Fibroblast of lung (primary cell): ENCODE results near the gene C5orf63. TPM values are rescaled to one million over a fixed set of nuclear protein-coding genes. Genes with fewer than 3 reads are reported as not detected.

ENCODE experiments used
- DNase-seq, 2 donors: peaks; one replicate each; pipeline versions ENCODE4 v3.0.0 to v3.0.0-alpha.2; 2010; ENCODE audit warnings: low read depth in 2 of 2
- H2AFZ ChIP-seq: 2 replicates; pipeline ENCODE4 v1.5.1; 2012; ENCODE audit warnings: low read length, control low read depth, inconsistent platforms
- H3K27ac ChIP-seq: 2 replicates; pipeline ENCODE4 v1.5.1; 2011; ENCODE audit warnings: low read length, control low read depth; ENCODE audit not compliant: insufficient read depth
- H3K27me3 ChIP-seq: 2 replicates; pipeline ENCODE4 v1.5.1; 2011; ENCODE audit warnings: mild to moderate bottlenecking, low read length; ENCODE audit not compliant: control insufficient read depth, insufficient read depth
- H3K36me3 ChIP-seq: 2 replicates; pipeline ENCODE4 v1.5.1; 2011; ENCODE audit warnings: low read length; ENCODE audit not compliant: control insufficient read depth, insufficient read depth
- H3K4me1 ChIP-seq: 2 replicates; pipeline ENCODE4 v1.5.1; 2011; ENCODE audit warnings: low read length; ENCODE audit not compliant: control insufficient read depth, insufficient read depth; ENCODE audit errors: extremely low read depth
- H3K4me2 ChIP-seq: 2 replicates; pipeline ENCODE4 v1.5.1; 2011; ENCODE audit warnings: low read length, control low read depth; ENCODE audit not compliant: insufficient read depth; ENCODE audit errors: extremely low read depth
- H3K4me3 ChIP-seq, 4 experiments: fragments of 200-600 bp in 1 of 4; sonication (generic) in 1 of 4; replicated peaks in 1 of 4; 2 replicates each; pipeline ENCODE4 v1.5.1; 2011 to 2016; ENCODE audit warnings: low read length in 4 of 4, low read depth in 3 of 4, mild to moderate bottlenecking in 3 of 4, control low read depth in 2 of 4, inconsistent platforms in 1 of 4, mixed read lengths in 1 of 4; ENCODE audit not compliant: insufficient read depth in 1 of 4; ENCODE audit errors: control extremely low read depth in 1 of 4
- H3K79me2 ChIP-seq: 2 replicates; pipeline ENCODE4 v1.5.1; 2012; ENCODE audit warnings: mild to moderate bottlenecking, low read length, inconsistent platforms; ENCODE audit not compliant: control insufficient read depth, insufficient read depth
- H3K9ac ChIP-seq: 2 replicates; pipeline ENCODE4 v1.5.1; 2011; ENCODE audit warnings: mild to moderate bottlenecking, low read length, control low read depth; ENCODE audit not compliant: insufficient read depth
- H3K9me3 ChIP-seq: 2 replicates; pipeline ENCODE4 v1.5.1; 2012; ENCODE audit warnings: low read depth, low read length; ENCODE audit not compliant: control insufficient read depth, insufficient read depth
- H4K20me1 ChIP-seq: 2 replicates; pipeline ENCODE4 v1.5.1; 2011; ENCODE audit warnings: low read length; ENCODE audit not compliant: control insufficient read depth, insufficient read depth; ENCODE audit errors: extremely low read depth
- CTCF ChIP-seq, 2 donors: IDR thresholded peaks in 1 of 2; conservative IDR thresholded peaks in 1 of 2; 1 replicate in 1 of 2; 2 replicates in 1 of 2; pipeline ENCODE4 v1.5.1; 2011 to 2012; ENCODE audit warnings: low read length in 2 of 2, control low read depth in 1 of 2, inconsistent platforms in 1 of 2, low read depth in 1 of 2, mild to moderate bottlenecking in 1 of 2
- EZH2 ChIP-seq: IDR thresholded peaks from 2 replicates; pipeline ENCODE4 v1.5.1; 2012; ENCODE audit warnings: low read length, control low read depth, mild to moderate bottlenecking; ENCODE audit errors: missing control alignments
- polyA plus RNA-seq, 2 donors: library from polyadenylated mRNA; depleted of rRNA in 1 of 2; stranded (reverse) in 1 of 2; unstranded in 1 of 2; fragments of >200 nt; gene quantifications; 2 replicates each; pipeline ENCODE4 v1.2.1, GENCODE V29; 2011 to 2012; ENCODE audit warnings: missing spikeins in 1 of 2
- total RNA-seq: library from RNA; depleted of rRNA; stranded (reverse); fragments of >200 nt; gene quantifications from 2 replicates; pipeline ENCODE4 v1.2.1, GENCODE V29; 2014

Gene C5orf63
- total and polyA plus RNA-seq, 2 donors (not counting 1 experiment from before 2014, with no cell fraction given) = 2.9 to 4.0 TPM

GRCh38 chr5:127010362-127010761 is 62.9 kb downstream of the C5orf63 start:
- TF ChIP-seq EZH2 (no peak), CTCF (conservative IDR thresholded peaks at IDR 0.05 in 1 of 2, IDR thresholded peaks at IDR 0.05 in 1 of 2; ENCODE audit: low read depth in 1 of 2, low read length in 2 of 2) (no peak)
- Histone ChIP-seq H4K20me1 (no peaks in the 10 kb centered on the region), H3K4me2 (no peak overlapping the region), H2AFZ (no peak overlapping the region), H3K27me3 (no peaks in the 10 kb centered on the region), H3K27ac (no peak overlapping the region), H3K4me3 (no peak overlapping the region), H3K79me2 (peaks cover 4% of the 10 kb centered on the region), H3K4me1 (peaks cover 9% of the 10 kb centered on the region), H3K36me3 (no peaks in the 10 kb centered on the region), H3K9me3 (no peaks in the 10 kb centered on the region), H3K9ac (no peak overlapping the region)
- peak in 1 of 2 donors; percentile 65 for DNase-seq

GRCh38 chr5:127009784-127010183 is 63.5 kb downstream of the C5orf63 start:
- Histone ChIP-seq H4K20me1 (no peaks in the 10 kb centered on the region), H3K27ac (no peak overlapping the region), H3K4me1 (peaks cover 9% of the 10 kb centered on the region), H3K9ac (no peak overlapping the region), H3K27me3 (no peaks in the 10 kb centered on the region), H3K36me3 (no peaks in the 10 kb centered on the region), H3K9me3 (no peaks in the 10 kb centered on the region), H3K4me2 (no peak overlapping the region), H3K4me3 (no peak overlapping the region), H2AFZ (no peak overlapping the region), H3K79me2 (peaks cover 2% of the 10 kb centered on the region)
- DNase-seq = no peak
- TF ChIP-seq CTCF (conservative IDR thresholded peaks at IDR 0.05 in 1 of 2, IDR thresholded peaks at IDR 0.05 in 1 of 2; ENCODE audit: low read depth in 1 of 2, low read length in 2 of 2) (no peak), EZH2 (no peak)

GRCh38 chr5:127008300-127008975 is 64.9 kb downstream of the C5orf63 start:
- peaks cover 9% of the 10 kb centered on the region for H3K4me1 ChIP-seq
- H3K9me3 ChIP-seq = no peaks in the 10 kb centered on the region
- H3K4me2 ChIP-seq = no peak overlapping the region
- DNase-seq = no peak
- no peak overlapping the region for H2AFZ ChIP-seq
- H3K4me3 ChIP-seq = no peak overlapping the region
- H3K36me3 ChIP-seq = no peaks in the 10 kb centered on the region
- H3K27me3 ChIP-seq = no peaks in the 10 kb centered on the region
- H4K20me1 ChIP-seq = no peaks in the 10 kb centered on the region
- H3K79me2 ChIP-seq = peaks cover 2% of the 10 kb centered on the region
- H3K27ac ChIP-seq = no peak overlapping the region
- no peak for TF ChIP-seq CTCF (conservative IDR thresholded peaks at IDR 0.05 in 1 of 2, IDR thresholded peaks at IDR 0.05 in 1 of 2; ENCODE audit: low read depth in 1 of 2, low read length in 2 of 2)
- no peak for TF ChIP-seq EZH2
- no peak overlapping the region for H3K9ac ChIP-seq
